IPS DF 6.9 (cell line): ENCODE data around the gene TCF4.

ENCODE experiments used
- DNase-seq: peaks from one replicate; pipeline ENCODE4 v3.0.0-alpha.2; 2013; ENCODE audit warnings: low read depth, low spot score
- H3K27ac ChIP-seq: one replicate; pipeline ENCODE4 v1.5.1; 2013; ENCODE audit warnings: low read length, control low read depth
- H3K27me3 ChIP-seq: 2 replicates; pipeline ENCODE4 v1.6.1; 2013; ENCODE audit warnings: mild to moderate bottlenecking, low read length; ENCODE audit not compliant: control insufficient read depth, insufficient read depth
- H3K36me3 ChIP-seq: 2 replicates; pipeline ENCODE4 v1.6.1; 2013; ENCODE audit warnings: low read length; ENCODE audit not compliant: control insufficient read depth, insufficient read depth
- H3K4me1 ChIP-seq: 2 replicates; pipeline ENCODE4 v1.6.1; 2013; ENCODE audit warnings: low read length; ENCODE audit not compliant: control insufficient read depth, insufficient read depth
- H3K4me3 ChIP-seq: 2 replicates; pipeline ENCODE4 v1.5.1; 2013; ENCODE audit warnings: mild to moderate bottlenecking, low read length
- H3K9me3 ChIP-seq: 2 replicates; pipeline ENCODE4 v1.6.1; 2013; ENCODE audit warnings: low read length, inconsistent platforms; ENCODE audit not compliant: control insufficient read depth, insufficient read depth
- WGBS: extraction: QIAGEN DNeasy Blood & Tissue Kit; methylation state at CpG from one replicate; pipeline ENCODE4 v1.1.7; 2013; ENCODE audit warnings: mixed read lengths, missing lambda C conversion rate; ENCODE audit not compliant: insufficient read length, insufficient coverage; 5-methylcytosine and 5-hydroxymethylcytosine counted together

The TCF4 gene

GRCh38 chr18:55546851-55547704 lies 40.9 kb downstream of the TCF4 start:
- H3K27ac ChIP-seq = no peak overlapping the region
- DNase-seq = no peak
- WGBS = no CpG with 5 or more reads among the region's 5 CpGs
- no peaks in the 10 kb centered on the region for H3K9me3 ChIP-seq
- H3K36me3 ChIP-seq = 0 out of 2 replicates have a peak, but pooled peaks cover 2% of the 10 kb centered on the region
- 0 out of 2 replicates have a peak, but pooled peaks cover 3% of the 10 kb centered on the region for H3K4me1 ChIP-seq
- H3K27me3 ChIP-seq = no peaks in the 10 kb centered on the region
- no peak overlapping the region for H3K4me3 ChIP-seq

- DNase-seq = no peak
- H3K4me3 ChIP-seq = no peak overlapping the region
- no peaks in the 10 kb centered on the region for H3K27me3 ChIP-seq
- 0 out of 2 replicates have a peak, but pooled peaks cover 1% of the 10 kb centered on the region for H3K4me1 ChIP-seq
- no CpG with 5 or more reads among the region's 1 CpG for WGBS
- H3K9me3 ChIP-seq = no peaks in the 10 kb centered on the region
- no peak overlapping the region for H3K27ac ChIP-seq
- H3K36me3 ChIP-seq = no peaks in the 10 kb centered on the region
These were observed 44.0 kb downstream of the TCF4 start for GRCh38 chr18:55544014-55544413.

- Histone ChIP-seq H3K9me3 (no peaks in the 10 kb centered on the region), H3K27ac (no peak overlapping the region), H3K4me3 (no peak overlapping the region), H3K4me1 (no peaks in the 10 kb centered on the region), H3K36me3 (no peaks in the 10 kb centered on the region), H3K27me3 (no peaks in the 10 kb centered on the region)
- WGBS = no CpG with 5 or more reads among the region's 2 CpGs
- DNase-seq = no peak
These were observed 44.8 kb downstream of the TCF4 start for GRCh38 chr18:55543130-55543704.

DNA sequence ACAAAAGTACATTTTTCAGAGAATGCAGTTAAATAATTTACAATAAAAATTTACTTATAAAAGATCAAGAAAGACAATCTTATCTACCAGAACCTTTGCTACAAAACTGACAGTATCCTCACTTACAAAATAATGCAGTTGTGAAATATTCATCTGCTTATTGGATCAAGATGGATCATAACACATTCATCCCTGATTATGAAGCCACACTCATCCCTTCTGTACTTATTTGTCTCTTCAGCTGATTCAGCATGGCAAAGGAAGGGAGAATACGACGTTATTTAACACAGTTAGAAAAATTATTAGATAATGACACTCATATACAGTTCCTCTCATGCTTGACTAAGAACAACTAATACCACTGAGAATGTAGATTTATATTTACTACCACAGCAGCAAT lies 46.4 kb downstream of the TCF4 start:
- Histone ChIP-seq H3K27ac (no peak overlapping the region), H3K4me1 (no peaks in the 10 kb centered on the region), H3K27me3 (no peaks in the 10 kb centered on the region), H3K36me3 (no peaks in the 10 kb centered on the region), H3K9me3 (no peaks in the 10 kb centered on the region), H3K4me3 (no peak overlapping the region)
- no CpG with 5 or more reads among the region's 2 CpGs for WGBS
- DNase-seq = no peak

GRCh38 chr18:55539240-55539639 lies 48.8 kb downstream of the TCF4 start:
- Histone ChIP-seq H3K4me1 (no peaks in the 10 kb centered on the region), H3K36me3 (no peaks in the 10 kb centered on the region), H3K27me3 (no peaks in the 10 kb centered on the region), H3K27ac (no peak overlapping the region), H3K4me3 (no peak overlapping the region), H3K9me3 (no peaks in the 10 kb centered on the region)
- DNase-seq = no peak

DNA sequence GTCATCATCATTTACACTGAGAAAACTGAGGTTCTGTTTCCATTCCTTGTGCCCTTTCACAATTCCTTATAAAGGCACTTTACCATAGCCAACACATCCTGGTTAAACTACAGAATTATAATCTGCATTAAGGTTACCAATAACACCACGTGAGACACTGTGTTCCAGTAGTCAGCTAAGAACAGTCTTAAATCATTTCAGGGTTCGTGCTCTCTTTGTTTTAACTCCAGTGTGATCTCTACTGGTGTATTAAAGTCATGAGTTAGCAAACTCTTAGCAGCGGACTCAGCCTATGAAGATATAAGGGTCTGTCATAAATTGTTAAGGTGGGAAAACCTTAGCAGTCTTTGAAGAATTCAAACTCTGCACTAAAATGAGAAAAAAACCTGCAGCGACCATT lies 53.0 kb downstream of the TCF4 start:
- WGBS = no CpG with 5 or more reads among the region's 4 CpGs
- H3K27ac ChIP-seq = no peak overlapping the region
- no peak for DNase-seq

DNA sequence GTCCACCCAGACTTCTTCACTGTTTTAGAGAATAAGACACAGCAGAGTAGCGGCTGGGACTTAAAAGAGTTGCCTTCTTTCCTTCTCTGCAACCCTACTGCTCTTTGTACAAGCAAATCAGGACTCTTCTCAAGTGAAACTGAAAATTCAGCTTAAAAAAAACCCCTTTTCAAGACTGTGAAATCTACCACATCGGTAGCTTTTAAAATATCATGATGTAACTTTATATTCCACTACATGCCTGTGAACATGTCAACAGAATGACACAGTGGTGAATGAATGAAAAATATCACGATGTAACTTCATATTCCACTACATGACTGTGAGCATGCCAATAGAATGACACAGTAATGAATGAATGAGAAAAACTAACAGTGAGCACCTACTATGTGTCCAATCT lies 53.4 kb downstream of the TCF4 start:
- Histone ChIP-seq H3K4me1 (no peaks in the 10 kb centered on the region), H3K36me3 (no peaks in the 10 kb centered on the region), H3K27ac (no peak overlapping the region), H3K27me3 (no peaks in the 10 kb centered on the region), H3K9me3 (no peaks in the 10 kb centered on the region), H3K4me3 (no peak overlapping the region)
- no peak for DNase-seq
- WGBS = no CpG with 5 or more reads among the region's 3 CpGs

More for the DNA sequence above, 53.0 kb downstream of the TCF4 start:
- no peaks in the 10 kb centered on the region for H3K9me3 ChIP-seq
- H3K36me3 ChIP-seq = no peaks in the 10 kb centered on the region
- H3K27me3 ChIP-seq = no peaks in the 10 kb centered on the region
- H3K4me3 ChIP-seq = no peak overlapping the region
- H3K4me1 ChIP-seq = no peaks in the 10 kb centered on the region

DNA sequence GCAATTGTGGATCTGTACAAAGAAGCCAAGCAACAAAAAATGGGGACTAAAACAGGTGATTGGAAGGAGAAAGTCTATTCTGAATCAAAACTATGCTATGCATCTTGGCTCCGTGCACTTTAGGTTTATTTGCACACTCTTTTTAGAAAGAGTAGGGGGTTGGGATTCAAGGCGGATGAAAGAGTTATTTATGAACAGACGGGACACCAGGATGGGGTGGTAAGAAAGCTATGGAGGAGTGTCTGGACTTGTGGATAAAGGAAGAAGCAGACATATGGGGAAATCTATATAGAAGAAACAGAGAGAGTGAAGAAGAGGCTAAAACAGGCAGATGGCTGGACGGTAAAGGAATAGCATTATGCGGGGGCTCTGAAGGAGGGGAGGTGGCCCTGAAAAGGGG lies 57.8 kb downstream of the TCF4 start:
- no CpG with 5 or more reads among the region's 5 CpGs for WGBS
- H3K36me3 ChIP-seq = no peaks in the 10 kb centered on the region
- H3K27me3 ChIP-seq = no peaks in the 10 kb centered on the region
- no peaks in the 10 kb centered on the region; the same call in 1 of the 2 replicates for H3K9me3 ChIP-seq
- H3K27ac ChIP-seq = no peak overlapping the region
- no peaks in the 10 kb centered on the region for H3K4me1 ChIP-seq
- DNase-seq = no peak
- H3K4me3 ChIP-seq = no peak overlapping the region

DNA sequence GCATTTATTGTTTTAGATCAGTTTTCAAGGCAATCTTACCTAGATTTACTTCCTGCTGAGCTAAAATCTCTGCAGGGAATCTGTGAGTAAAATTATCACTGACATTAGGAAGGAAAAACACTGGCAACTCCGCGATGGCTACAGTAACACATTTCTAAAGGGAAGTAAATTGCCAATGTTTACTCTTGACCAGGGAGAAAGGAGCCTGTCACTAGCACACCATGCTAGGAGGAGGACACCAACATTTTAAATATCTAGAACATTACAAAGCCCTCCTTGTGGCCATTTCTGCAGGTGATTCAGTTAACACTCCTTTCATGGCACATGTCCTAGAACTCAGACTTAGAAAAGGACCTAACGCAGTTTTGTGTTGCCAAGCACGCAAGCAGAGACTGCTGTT lies 58.4 kb downstream of the TCF4 start:
- no CpG with 5 or more reads among the region's 4 CpGs for WGBS
- Histone ChIP-seq H3K4me1 (no peaks in the 10 kb centered on the region; the same call in 1 of the 2 replicates), H3K36me3 (no peaks in the 10 kb centered on the region), H3K4me3 (no peak overlapping the region), H3K27ac (no peak overlapping the region), H3K27me3 (no peaks in the 10 kb centered on the region), H3K9me3 (no peaks in the 10 kb centered on the region; the same call in 1 of the 2 replicates)
- no peak for DNase-seq

DNA sequence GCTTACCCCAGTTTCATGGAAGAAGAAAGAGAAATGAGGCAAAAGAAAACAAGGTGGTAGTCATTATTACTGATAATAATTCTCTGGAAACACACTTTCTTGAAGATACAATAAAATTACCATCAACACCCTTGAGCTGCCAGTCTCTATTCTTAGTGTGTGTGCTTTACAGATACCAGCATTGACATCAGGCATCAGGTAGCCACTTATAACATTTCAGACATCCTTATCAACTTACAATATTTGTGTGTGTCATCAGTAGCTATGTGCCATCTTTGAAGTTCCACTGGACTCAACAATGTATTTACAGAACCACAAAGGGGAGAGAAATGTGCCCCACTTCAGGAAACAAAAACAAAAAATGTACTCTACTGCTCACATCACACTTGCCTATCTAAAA lies 62.1 kb downstream of the TCF4 start:
- Histone ChIP-seq H3K27ac (no peak overlapping the region), H3K4me1 (peaks cover 1% of the 10 kb centered on the region; the same call in 1 of the 2 replicates), H3K9me3 (no peaks in the 10 kb centered on the region; the same call in 1 of the 2 replicates), H3K4me3 (no peak overlapping the region), H3K27me3 (no peaks in the 10 kb centered on the region), H3K36me3 (no peaks in the 10 kb centered on the region)
- DNase-seq = no peak
